Stimulated activated CD8-positive, alpha-beta memory T cell treated with anti-CD3 and anti-CD28 coated beads, Interleukin-7, amount 100 ng/mL, for 1 hour (primary cell): Measurements from ENCODE around the gene AGAP3.

ENCODE experiments used
- DNase-seq, 2 donors: peaks; one replicate each; pipeline ENCODE4 v3.0.0-alpha.2; 2020; ENCODE audit warnings: low read depth in 2 of 2

AGAP3 gene

DNA sequence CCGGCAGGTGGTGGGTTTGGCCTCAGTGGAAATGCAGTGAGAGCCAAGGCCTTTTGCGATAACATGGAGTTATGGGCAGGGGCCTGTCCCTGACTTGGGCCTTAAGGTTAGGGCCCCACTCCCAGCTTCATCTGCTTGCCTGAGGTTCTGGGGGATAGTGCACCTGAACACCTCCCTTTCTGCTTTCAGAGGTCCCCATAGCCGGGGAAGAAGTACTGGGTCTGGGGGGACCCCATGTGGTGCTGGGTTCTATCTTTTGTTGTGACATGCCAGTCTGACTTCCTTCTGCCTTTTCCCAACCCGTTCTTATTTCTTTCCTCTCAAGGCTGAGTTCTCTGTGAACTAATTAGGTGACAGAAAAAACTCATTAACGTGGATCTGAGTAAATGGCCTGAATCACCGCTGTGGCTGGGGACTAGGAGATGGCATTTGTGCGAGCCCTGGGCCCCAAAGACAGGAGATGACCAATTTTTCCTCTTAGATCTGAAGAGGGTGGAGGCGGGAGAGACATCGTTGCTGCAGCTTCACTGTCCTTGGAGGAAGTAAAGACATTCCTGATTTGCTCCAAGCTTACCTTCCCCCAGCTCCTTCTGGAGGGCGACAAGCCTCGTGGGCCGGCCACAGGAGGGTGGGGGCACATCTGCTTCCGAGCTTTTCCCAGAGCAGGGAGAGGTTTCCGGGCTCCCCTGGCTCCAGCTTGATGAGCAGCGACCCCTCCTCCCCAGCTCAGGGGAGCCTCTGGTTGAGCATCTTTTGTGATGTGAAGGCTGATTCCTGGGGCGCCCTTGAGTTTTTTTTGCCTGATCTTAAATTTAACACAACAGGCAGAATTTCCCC is 2.0 kb downstream of the AGAP3 start:
- DNase-seq = no peak

DNA sequence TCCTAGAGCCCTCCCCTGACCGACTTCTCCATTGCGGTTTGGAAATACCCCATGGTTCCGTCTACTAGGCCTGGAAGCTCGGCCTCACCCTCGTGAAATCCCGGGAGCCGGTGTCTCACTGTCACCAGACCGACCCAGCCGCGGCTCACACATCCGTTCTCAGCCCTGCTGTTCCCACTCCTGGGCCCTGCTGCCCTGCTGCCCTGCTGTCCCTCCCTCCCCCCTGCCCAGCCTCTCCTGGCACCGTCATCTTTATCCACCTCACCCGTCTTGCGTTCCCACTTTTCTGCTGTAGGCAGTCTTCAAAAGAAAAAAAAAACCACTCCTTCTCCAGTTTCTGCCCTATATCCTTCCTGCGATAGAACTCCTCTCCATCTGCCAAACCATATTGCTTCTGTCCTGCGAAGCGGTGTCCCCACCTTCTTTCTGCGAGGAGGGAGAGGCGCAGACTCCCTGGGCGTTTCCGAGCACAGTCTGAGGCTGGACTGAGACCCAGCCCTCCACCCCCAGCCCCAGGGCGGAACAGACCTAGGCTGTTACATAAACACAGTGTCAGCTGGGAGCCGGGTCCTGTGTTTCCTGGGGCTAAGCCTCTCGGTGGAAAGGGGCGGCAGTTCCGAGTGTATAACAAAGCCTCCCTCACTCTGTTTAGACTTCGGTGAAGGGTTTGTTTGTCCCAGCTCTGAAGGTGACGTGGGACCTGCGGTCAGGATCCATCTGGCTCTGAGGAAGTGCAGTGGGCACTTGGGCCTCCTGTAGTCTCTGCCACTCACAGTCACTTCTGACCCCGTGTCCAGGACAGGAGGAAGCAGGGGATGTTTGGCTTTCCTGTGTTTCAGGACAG is 2.8 kb downstream of the AGAP3 start:
- DNase-seq = no peak

DNA sequence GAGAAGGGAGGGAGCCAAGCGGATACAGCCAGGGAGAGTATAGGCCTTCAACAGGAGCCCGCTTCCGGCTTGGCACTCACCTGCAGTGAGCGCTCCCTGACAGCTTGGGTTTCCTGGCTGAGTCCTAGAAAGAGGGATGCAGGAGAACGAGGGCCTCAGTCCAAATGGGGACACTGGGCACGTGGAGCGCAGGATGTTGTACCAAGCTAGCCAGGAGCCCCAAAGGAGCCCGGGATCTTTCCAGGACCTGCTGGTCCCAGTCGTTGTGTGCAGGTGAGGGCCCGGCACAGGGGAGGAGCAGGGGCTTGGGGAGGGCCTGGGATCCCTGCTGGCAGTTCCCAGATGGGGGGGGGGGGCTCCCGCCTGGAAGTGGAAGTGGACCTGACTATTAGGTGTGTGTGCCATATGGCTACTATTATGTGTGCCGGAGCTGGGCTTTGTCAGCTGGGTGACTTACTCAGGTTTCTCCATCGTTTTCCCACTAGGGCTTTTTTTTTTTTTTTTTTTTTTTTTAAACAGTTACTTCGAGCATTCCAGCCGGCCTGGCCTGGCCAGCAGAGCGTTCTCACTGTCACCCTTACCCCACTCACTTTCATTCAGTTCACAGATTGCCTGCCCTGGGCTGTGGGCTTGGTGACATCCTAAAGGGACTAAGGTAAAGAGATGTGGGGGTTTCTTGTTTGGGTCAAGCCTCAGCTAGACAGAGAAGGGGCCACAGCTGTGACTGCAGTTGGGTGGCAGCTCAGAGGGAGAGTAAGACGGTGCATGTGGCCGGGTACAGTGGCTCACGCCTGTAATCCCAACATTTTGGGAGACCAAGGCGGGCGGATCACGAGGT is 3.8 kb downstream of the AGAP3 start:
- no peak for DNase-seq

DNA sequence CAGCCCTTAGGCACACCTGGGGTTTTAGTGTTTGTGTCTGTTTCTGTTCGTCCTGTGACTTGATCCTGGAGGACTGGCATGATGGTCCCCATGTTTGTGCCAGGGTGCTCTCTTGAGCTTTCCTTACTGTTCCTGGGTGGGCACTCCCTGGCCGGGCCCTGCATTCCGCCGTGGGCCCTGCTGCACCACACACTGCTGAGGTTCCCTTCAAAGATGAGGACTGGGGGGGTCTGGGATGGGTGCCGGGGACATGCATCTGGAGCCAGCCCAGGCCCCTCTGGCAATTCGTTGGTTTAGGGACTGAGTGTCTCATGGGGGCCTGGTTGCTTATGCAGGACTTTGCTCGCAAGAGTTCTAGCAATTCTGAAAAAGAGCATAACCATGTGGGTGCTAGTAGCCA is 4.7 kb downstream of the AGAP3 start:
- no peak for DNase-seq

DNA sequence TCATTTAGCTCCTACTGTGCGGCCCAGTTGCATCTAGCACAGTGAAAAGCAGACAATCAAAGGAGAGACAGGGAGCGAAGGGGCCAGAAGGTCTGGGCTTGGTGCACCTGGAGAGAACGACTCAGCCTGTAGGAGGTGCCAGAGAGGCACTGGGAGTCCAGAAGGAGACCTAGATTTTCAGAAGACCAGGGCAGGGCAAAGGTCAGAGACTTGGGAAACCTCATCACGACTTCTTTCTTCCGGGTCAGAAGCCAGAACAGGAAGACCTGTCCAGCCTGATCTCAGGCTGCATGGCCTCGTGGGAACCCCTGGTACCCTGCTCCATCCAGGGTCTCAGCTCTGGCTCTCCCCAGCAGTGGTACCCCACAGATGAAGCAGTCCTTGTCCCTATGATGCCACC is 5.2 kb downstream of the AGAP3 start:
- no peak for DNase-seq

DNA sequence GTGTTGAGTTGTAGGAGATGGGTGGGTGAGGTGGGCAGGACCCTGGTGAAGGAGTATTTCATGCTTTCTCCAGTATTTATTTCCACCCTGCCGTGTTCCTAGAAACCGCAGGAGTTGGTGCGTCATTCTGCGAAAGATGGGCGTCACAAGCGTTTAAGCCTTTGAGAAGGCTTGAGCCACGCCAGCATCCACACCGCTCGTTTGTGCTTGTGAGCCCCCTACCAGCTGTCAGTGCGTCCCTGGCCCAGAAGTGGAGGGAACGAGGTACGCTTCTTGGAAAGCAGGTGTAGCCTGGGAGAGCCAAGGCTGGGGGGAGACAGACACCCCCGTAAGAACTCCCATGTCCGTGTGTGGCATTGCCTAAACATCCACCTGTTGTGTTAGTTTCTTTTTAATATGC is 5.7 kb downstream of the AGAP3 start:
- no peak for DNase-seq

DNA sequence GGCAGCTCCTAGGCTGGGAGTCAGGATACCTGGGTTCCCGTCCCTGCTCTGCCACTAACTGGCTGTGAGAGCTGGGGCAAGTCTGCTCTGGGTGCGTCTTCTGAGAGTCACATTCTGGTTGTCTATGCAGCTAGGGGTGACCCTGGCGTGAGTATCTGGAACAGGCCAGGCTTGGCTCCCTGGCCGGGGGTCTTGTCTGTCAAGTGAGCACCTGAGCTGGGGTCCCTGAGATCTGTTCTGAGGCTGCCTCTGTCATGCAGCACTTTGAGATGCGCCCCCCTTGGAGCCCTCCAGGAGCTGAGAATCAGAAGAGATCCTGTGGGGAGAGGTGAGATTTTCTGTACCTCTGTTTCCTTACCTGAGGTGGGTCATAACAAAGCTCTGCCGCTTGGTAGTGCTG is 7.5 kb downstream of the AGAP3 start:
- no peak for DNase-seq

DNA sequence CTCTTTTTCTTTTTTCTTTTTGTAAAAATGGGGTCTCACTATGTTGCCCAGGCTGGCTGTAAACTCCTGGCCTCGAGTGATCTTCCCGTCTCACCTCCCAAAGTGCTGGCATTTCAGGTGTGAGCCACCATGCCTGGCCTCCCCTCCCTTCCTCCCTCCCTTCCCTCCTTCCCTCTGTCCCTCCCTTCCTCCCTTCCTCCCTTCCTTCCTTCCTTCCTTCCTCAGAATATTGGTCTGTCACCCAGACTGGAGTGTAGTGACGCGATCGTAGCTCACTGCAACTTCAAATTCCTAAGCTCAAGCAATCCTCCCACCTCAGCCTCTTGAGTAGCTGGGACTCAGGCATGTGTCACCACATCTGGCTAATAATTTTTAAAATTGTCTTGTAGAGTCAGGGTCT is 8.4 kb downstream of the AGAP3 start:
- no peak for DNase-seq

DNA sequence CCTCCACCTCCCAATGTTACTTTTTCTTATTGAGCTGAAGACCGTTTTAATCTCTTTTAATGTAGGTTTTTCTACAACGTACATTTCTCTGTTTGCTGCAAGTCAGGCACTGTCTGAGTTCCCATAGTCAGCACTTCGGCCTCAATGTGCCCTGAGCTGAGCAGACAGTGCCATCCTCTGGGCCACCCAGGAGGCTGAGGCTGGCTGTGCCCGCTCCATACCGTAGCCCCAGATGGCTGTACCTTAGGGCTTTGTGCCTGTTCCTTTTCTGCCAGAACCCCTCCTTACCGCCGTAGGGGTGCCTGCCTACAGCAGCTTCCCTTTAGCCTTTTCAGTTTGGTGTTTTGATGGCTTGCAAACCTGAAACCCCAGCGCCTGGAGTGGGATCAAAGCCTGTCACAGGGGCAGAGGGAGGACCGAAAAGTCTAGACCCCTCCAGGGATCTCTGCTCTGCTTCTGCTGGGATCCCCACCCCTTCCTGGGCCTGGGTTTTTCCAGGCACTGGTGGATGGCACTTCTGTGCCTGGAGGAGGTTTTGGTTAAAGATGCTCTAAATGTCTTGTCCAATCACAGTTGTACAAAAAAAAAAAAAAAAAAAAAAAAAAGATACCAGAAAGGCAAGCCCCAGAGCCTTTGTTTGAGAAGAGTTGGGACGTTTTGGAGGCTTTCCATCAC is 9.0 kb downstream of the AGAP3 start:
- DNase-seq = no peak

DNA sequence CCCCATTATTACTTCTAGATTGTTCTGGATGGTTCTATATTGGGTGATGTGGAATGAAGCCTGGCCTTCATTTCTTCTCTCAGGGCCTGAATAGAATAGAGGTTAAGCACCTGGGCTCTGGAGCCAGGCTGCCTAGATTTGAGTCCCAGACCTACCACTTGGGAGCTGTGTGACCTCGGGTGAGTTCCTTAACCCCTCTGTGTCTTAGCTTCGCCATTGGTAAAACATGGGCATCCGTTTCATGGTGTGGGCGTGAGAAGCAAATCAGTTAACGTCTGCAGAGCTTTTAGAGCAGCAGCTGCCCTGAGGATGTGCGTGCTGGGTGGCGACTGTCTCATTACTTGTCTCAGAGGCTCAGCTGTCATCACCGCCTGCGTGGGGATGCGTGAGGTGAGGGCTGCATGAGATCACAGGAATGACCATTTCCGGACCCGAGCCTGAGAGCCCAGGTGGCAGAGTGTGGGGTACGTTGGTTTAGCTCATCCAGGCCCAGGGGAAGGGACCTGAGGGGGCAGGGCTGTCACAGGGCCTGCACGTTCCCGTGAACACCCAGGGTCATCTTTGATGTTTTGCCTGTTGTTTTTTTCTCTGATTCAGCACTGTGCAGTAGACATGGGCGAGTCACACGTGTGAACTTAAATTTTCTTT is 9.7 kb downstream of the AGAP3 start:
- no peak for DNase-seq

DNA sequence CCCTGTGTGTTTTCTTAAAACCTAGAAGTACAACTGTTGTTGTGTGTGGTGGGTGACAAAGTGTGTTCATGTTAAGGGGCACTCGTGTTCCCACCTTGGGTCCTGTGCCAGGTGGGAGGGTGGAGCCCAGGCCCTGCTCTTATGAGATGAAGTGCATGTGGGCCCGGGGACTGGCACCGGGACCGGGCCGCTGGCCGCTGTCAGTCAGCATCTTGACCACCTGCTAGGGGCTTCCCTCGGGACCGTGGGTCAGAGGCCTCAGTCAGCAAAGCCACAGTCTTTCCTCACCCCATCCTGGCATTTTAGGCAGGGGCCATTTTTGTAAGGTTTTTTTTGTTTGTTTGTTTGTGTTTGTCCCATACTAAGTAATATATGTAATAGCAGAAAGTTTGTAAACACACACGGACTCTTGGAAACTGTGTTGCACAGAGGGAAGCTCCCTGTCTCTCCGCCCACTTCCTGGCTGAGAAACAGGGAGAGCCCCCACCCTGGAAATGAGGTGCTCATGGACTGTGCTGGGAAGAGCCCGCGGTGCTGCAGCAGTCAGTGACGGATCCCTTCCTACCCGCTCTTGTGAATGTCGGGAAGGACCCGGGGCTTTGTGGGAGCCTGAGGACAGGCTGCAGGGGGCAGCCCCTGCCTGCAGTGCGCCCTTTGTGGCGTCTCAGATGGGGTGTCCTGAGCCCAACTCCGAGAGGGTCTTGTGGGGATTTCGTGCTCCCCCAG is 13.4 kb downstream of the AGAP3 start:
- DNase-seq = no peak

DNA sequence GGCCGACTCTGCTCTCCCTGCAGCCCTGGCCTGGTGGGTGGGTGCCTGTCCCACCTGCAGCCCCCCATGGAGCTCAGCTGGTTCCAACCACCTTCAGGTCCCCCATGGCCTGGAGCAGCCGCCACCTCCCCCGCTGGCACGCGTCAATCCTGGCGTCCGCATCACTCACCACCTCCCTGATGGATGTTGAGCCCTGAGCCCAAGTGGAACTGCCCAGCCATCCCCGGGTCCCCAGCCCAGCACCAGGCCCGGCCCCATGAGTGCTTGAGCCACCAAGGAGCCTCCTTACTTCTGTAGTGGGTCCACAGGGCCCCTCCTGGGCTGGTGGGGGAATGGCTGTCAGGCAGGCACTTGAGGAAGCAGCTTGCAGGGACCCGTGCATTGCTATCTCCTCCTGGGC is 14.6 kb downstream of the AGAP3 start:
- DNase-seq = no peak

DNA sequence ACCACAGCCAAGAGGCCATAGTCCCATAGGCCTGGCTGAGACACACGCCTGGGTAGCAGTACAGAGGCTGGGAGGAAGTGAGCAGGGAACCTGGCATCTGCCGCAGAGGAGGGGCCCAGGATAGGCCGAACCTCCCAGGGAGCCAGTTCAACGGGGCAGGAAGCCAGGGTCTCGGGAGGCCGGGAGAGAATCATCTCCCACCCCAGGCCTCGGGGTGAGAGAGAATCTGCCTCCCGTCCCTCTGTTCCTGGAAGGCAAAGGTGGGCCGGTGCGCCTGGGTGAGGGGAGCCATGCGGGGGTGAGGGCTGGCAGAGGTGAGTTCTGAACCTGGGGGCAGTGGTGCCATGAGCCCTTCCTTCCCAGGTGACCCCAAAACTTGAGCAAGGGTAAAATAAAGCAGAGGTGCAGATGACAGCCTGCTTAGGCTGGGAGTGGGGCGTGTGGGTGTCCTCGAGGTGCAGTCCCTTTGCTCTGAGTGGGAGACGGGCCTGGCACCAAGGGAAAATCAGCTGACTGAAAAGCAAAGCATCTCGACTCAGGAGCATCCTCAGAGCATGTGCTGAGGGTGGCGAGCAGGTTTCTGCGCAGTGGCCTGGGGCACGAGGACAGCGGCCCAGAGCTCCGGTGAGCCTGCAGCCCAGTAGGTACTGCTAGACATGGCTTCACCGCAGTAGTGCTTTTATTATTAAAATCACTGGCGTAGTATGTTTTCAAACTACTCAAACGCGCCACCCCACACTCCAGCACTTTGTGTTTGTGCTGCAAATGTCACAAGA is 15.5 kb downstream of the AGAP3 start:
- no peak for DNase-seq

DNA sequence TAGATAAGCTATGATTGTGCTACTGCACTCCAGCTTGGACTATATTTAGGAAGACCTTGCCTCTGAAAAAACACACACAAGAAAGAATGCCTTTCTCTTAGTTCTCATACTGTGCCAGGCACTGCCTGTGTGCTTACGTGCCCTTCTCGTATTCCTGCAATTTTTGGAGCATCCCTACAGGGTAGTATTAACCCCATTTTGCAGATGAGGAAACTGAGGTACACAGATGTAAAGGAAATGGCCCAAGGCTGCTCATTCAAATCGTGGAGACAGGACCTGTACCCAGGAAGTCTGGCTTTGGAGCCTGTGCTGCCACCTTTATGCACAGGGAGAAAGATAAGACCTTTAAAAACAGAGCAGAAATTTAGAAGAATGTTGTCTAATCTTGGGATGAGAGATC is 16.7 kb downstream of the AGAP3 start:
- DNase-seq = no peak

DNA sequence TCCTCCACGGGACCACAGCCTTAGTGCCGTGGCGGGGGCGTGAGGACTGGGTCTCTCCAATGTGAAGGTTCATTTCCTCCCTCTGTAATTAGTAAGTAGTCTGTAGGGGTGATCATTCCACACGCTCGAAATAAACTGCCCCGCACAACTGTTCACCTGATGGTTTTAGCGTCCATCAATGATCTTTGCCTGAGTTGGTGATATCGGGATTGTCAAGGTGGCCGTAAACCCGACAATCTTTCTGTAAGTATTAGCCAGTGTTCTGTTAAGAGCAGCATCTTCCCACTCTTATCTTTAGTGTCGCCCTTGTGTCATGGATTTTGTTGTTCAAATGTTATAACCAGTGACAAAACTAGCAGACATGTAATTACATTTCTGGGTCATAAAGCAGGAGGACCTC is 17.7 kb downstream of the AGAP3 start:
- no peak for DNase-seq

DNA sequence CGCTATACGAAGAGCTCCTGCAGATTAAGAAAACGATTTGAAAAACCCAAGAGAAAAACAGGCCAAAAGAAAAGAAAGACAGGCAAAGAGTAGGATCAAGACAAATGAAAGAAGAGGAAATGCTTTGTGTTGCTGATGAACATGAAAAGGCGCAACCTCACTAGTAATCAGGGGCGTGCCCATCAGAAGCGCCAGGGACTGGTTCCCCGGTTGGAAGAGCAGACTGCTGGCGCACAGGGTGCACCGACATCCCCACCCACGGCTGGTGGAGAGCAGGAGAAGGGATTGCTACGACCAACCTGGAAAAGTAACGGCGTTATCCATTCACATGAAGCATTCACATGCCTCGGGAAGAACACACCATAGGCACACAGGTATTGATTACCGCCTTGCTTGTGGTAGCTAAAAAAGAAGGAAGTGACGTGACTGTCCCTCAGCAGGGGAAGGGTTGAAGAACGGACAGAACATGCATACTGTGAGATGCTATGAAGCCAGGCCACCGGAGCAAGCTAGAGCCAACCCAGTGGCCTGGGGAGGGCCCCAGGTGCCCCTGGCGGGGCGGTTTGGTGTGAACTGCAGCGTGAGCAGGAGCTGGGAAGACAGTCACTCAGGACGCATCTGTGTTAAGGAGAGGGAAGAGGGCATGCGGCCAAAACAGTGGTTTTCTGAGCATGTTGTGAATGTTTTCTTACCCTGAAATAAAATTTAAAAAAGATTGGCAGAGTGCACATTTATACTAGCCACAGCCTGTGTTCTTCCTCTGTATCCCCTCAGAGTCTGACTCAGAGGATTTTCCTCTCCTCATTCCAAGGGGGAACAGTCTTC is 18.3 kb downstream of the AGAP3 start:
- DNase-seq = no peak

DNA sequence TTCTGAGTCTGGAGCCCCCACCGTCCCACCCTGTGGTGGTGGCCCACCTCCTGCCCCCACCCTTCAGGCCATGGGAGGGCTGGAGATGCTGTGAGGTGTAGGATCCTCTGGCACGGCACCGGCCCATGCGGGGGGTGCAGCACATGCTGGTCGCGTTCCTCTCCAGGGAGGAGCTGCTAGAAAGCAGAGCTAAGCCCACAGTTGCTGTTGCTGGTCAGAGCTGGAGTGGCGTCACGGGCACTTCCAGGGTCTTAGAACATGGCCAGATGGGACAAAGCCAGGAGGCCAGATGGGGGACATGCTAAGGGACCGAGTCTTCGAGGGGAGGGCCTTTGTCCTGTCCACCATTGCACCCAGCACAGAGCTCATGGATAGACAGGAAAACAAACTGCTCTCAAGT is 21.6 kb downstream of the AGAP3 start:
- no peak for DNase-seq

DNA sequence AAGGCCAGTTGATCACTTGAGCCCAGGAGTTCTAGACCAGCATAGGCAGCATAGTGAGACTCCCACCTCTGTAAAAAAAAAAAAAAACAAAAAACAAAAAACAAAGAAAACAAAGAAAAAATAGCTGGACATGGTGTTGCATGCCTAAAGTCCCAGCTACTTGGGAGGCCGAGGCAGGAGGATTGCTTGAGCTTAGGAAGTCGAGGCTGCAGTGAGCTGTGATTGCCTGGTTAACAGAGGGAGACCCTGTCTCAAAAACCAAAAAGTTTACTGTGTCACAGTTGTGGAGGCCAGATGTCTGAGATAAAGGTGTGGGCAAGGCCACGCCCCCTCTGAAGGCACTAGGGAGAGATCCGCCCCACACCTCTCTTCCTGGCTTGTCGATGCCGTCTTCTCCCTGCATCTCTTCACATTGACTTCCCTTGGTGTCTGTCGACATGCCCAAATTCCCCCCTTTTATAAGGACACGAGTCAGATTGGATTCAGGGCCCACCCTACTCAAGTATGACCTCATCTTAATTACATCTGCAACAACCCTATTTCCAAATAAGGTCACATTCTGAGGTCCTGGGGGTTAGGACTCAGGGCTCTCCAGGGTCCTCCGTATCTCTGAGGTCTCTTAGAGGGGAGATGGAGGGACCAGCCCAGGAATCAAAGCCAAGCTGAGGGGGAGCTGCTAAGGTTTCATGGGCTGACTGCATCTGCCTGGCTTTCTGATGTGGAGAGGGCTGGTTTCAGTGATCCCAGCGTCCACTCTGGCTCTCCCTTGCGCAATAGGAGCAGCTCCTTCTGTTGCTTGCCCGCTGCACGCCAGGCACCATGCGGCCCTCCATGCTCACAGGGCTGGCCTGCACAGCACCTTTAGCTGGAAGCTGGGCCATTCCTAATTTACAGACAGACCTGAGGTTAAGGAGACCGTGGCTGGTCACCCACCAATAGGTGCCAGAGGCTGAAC is 23.1 kb downstream of the AGAP3 start:
- DNase-seq = no peak
